Measurements from ENCODE around the gene LRRC8B.
A peak's percentile ranks its signal among the peaks of the same experiment; 100 is the strongest.
"Not testable (repeated sequence)": the region's sequence is repeated elsewhere in the genome, so short reads cannot be mapped to it uniquely, and the experiment has no call there.

The LRRC8B gene

DNA sequence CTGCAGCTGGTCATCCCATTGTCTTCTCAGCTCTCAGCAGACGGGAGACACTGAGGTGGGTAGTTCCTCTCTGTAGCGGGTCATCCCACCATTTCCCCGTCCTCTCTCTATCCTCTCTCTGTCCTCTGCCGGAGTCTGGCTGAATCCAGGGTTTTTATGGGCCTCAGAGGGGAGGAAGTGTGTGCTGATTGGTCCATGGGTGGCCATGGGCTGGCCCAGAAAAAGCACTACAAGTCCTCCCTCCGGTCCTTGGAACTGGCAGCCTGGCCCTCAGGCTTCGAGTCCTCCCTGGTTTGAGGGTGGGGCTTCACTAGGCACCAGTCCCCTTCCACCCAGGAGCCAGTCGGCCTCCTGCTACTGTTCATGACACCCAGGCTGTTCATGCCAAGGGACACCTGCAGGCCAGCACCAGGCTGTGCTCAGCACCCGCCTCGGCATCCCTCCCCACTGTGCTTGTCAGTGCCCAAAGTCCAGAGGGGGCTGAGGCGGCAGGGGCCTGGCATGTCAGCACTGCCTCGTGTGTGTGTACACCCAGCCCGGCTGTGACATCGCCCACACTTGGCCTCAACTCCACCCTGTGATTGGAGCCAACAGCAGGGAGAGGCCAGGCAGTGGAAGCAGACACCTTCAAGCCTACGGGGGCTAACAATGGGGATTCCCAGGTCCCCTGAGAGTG, 85.3 kb downstream of the LRRC8B start:
- peak; percentile 25 to 26 for DNase-seq

DNA sequence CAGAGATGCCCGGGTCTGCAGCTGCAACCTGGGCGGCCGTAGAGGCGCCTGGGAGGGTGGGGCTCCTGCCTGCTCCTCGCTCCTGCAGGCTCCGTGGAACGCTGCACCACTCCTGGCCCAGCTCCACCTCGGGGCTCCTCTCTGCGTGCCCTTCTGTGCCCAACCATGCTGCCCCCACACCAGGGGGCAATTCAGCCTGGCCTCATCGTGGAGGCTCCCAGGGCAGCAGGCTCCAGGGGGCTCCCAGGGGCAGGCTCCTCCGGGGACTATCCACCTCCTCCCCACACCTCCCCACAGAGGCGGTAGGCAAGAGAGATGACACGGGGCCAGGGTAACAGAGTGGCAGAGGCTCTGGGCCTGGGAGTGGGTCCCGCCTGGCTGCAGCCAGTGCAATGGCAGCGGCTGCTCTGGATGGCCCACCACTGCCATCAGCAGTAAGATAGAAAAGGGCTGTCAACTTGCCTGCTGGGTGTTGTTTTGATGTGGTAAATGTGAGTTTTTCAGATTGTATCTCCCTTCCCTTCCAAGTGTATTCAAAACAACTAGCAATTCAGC, 85.9 kb downstream of the LRRC8B start:
- DNase-seq: peak; percentile 21 to 28

DNA sequence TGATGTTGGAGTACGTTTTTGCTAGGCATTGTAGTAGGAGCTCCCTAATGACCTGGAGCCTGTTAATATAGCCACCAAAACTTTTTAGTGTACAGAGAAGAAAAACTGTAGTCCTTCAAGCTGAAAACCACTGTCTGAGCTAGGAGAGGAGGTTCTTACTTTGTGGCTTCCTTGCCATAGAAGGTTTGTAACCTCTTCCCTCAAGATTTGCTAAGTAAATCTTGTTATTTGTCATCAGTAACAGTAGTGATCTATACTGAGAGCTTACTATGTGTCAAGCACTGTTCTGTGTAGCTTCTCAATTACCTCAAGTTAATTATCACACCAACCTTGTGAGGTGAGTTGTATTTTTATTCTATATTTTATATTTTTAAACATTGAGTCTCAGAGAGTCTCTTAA, 87.1 kb downstream of the LRRC8B start:
- DNase-seq: no peak

DNA sequence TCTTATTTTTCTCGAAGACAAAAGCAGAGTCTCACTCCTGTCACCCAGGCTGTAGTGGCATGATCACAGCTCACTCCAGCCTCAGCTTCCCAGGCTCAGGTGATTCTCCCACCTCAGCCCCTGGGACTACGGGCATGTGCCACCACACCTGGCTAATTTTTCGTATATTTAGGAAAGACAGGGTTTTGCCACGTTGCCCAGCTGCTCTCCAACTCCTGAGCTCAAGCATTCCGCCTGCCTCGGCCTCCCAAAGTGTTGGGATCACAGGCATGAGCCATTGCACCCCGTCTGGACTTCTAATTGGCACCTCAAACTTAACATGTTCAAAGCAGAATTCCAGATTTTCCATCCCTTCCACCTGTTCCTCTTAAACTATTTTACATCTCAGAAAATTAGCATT, 89.3 kb downstream of the LRRC8B start:
- no peak for DNase-seq

DNA sequence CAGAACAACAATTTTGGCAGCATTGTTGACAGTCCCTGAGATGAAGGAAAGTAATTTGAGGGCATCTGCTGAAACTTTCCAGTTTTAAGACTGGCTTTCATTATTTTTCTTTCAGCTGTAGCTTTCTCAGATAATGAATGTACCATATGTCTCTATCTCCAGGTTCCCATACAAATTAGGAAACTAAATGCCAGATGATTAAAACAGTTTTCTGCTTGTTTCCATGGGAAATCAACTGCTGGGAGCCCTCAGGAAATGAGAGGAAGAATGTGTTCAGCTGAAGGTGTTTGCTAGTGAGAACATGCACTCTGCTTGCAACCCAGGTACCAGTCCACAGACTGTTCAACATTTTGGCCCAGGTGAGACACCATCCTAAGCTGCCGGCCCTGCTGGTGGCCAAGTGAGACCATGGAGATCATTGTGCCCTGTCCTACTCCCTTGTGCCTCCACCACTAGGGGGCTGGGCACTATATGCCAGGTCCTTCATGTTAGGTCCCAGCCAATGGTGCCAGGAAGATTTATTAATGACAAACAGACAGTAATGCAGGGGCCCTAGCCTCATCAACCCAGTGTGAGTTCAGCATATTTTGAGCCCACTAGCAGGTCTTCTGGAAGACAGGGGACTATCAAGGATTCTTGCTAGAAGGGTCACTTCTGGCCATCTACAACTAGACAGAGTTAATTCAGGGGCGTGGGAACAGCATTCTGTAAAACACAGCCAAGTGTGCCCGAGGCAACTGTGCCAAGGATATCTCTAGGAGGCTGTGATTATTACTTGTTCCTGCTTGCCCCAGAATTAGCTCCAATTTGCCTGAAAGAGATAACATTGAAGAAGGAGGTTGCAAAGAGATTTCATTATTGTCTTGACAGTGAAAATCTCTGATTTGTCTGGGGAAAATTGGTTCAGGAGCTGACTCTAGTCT, 91.3 kb downstream of the LRRC8B start:
- DNase-seq: no peak

DNA sequence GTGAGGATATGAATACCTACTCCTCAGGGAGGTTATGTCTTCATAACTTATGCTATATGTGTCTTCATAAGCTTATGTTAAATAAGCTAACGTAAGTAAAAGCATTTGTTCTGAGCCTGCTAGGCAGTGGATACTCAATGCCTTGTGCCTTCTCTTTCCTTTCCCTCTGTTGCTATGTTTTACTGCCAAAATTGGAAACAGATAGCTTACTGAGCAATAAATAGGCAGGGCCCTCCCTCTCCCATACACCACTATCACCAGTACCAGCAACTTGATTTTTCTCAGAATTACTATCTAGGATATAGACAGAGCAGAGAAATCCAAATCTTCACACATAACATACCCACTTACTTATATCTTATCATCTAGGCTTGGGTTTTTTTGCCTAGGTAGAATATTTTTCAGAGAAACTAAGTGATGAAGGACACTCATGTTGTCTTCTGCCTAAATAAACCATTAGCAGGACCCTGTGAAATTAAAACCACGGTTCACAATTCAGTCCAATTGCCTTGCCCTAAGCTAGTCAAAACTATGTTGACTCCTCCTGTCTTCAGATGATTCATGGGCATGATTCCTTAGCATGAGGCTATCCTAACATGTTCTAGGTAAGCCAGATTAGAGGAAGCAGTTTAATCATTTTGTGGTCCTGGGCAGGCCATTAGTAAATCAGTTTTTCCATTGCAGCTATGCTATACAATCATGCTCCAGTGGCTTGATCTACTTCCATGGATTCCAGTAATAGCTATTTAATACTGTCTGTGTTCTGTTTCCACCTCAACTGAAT, 92.4 kb downstream of the LRRC8B start:
- no peak for DNase-seq

DNA sequence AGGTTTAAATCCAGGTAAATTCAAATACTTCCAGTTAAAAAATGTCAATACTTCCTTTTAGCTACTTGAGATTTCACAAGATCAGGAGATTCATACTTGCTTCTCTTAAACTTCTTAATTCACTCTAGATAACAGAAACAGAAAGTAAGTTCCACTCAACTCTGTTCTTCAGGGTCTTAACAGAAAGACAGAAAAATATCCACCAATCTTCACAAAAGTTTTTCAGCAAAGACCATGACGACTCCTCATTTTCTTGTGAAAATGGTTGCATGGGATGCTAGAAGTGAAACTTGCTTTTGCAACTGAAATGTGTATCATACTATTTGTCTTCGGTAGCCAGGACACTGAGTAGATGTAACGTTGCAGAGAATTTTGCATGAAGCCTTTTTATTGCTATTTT, 96.0 kb downstream of the LRRC8B start:
- DNase-seq: no peak

DNA sequence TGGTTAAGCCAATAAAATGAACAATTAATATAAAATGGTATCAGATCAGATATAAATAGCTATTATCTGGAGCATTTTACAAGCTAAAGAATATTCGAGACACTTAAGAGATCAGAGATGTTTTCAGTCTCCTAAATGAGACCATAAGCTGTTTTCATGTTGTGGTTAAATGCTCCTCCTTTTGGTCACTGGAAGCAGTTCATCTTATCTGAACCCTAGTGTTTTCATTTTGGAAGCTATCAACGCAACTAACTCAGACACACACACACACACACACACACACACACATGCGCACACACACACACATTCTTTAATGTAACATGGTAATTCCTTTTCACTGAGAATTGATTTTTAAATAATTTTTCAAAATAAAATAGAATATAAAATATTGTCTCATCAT, 98.3 kb downstream of the LRRC8B start:
- DNase-seq: no peak

DNA sequence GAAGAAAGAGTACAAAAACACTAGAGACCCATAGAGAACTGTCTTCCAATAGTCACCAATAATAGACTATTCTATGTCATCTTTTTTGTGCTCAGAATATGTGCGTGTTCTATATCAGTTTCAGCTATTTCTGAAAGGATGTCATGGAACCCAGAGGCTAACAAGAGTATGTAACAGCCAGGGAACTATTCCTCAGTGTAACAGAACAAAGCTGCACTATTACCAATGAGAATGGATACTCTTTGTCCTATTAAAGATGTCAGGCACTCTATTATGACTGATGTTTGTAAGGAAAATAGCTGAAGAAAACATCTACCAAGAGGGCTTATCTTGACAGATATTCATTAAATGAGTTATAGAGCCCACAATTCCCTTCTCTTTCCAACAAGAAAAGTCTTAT, 99.7 kb downstream of the LRRC8B start:
- no peak for DNase-seq

DNA sequence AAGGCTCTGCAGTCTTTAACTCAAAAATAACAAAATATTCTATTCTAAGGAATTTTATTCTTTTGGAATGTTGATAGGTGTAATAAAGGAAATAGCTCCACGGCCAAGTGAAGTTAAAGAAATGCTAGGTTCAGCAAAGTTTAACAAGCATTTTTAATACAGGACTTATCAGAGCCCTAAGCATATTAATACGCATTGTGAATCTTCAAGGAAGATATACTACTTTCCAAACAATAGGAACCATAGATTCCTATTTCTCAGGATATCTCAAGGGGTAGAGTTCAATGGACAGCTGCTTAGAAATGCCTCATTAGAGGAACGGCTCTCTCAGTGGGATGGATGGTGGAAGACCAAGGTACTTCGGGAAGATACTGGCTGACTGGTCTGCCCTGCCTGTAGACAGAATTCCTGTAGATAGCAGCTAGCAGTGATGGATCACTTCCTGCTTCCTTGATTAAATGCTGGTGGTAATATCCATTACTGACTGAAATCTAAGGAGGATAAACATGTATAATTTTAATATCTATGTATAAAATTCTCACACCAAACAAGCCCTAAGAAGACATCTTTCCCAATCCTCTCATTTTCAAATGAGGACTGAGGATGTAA, 100.2 kb downstream of the LRRC8B start:
- no peak for DNase-seq

DNA sequence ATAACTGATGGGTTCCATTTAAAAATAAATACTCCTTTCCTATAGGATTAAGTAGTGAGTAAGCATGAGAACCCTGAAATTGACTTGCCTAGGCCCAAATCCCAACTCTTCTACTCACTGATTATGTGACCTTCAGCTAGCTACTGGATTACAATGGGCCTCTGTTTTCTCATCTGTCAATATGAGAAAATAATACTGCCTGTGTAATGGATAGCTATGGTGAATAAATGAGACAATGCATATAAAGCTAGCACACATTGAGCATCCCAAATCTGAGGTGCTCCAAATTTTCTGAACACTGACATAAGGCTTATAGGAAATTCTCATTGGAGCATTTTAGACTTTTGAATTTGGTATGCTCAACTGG, 103.0 kb downstream of the LRRC8B start:
- DNase-seq: no peak

DNA sequence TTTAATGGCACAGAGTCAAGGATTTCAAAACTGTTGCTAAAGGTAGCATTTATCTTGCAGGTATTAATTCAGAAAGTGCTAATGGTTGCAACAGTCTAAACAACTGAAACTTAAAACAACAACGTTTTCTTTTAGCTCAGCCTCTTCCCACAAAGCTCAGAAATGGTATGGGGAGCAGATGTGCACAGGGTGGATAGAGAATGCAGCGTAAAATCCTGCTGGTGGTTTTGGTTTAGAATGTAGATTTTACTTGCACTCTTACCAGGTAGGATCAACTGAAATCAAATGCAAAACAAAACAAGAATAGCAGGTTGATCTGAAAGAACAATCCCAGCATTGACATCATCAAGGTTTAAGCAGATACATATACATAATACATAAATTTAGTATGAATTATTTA, 104.5 kb downstream of the LRRC8B start:
- DNase-seq: no peak

DNA sequence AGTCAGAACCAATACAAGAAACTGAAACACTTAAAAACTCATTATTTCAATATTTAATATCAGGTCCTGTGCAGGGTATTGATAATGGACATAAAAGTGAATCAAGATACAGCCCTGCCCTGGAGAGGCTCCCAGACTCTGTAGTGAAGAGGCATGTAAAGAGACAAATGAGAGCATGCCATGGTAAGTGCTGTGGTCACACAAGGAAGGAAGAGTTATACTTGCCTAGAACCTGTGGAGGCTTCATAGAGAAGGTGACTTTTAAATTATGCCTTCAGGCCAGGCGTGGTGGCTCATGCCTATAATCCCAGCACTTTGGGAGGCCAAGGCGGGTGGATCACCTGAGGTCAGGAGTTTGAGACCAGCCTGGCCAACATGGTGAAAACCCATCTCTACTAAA, 105.0 kb downstream of the LRRC8B start:
- DNase-seq: not testable (repeated sequence)

DNA sequence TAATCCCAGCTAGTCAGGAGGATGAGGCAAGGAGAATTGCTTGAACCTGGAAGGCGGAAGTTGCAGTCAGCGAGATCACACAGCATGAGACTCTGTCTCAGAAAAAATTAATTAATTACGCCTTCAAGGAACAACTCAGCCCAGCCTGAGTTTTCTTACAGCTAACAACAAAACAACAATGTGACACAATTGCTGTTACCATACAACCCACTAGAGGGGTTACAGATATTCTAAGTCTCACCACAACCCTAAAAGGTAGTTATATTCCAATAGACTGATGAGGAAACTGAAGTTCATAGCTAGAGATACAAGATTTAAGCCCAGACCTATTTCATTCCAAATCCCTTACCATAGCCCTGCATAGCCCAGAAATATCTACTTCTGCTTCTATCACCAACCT, 105.4 kb downstream of the LRRC8B start:
- no peak for DNase-seq

DNA sequence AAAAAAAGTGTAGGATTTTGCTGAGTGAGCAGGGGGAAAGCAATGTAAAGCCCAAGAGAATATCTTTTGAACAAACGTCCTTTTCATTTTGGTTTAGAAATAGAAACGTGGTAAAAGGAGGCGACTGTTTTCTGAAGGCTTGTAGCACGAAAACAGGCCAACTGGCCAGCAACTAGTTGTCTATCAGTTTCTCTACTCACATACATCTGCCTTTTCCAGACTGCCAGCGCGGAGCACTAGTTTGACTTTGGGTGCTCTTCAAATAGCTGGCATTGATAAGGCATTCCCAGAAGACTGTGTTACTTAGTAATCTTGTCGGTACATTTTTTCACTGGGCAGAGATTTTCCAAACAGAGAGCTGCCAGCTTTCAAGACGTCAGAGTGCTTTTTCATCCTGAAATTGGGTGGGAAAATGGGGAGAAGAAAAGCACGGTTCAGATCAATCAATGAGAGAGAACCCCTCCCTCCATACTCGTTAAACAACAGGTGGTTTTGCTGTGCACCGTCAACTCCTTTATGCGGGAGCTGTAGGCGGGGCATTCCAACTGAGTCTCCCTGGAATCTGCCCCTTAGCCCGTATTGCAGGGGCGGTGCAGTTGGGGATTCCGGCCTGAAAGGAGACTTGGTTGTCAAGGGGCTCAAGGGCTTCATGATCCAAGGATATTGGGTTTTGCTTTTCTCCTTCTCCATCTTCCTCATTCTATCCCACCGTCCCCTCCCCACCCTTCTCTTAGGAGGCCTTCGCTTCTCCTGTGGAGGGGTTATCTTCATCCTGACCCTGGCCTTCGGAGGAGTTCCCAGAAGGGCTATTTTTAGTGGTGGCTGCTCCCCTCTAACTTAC, 107.4 kb downstream of the LRRC8B start:
- DNase-seq: no peak

DNA sequence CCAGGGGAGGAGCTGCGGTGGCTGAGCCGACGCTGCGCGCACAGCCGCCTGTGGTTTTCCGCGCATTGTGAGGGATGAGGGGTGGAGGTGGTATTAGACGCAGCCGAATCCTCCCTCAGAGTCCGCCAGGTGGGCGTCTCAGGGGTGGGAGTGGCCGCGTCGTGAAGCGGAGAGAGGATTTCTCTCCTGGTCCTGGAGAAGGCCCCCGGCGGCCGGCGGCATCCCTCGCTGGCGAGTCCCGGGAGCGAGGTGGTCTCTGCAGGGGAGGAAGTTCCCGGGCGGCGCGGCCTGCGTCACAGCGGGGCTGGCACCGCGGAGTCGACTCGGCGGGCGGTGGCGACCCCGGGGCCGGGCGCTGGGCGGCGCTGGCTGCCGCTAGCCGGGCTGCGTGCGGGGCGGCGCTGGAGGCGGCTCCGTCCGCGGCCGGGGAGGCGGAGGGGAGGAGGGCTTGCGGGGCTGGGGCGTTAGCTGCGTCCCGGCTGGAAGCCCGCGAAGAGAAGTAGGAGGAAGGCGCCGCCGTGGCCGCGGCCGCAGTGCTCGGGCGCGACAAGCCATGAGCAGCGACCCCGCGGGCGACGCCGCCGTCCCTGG, 108.1 kb downstream of the LRRC8B start, which contains the start of gene LRRC8C:
TSS of gene LRRC8C (plus strand) at position 464 of the 591 bp plus-strand sequence. CDS start 53,354 bp downstream, outside the sequence.
- peak; percentile 79 to 81 for DNase-seq

DNA sequence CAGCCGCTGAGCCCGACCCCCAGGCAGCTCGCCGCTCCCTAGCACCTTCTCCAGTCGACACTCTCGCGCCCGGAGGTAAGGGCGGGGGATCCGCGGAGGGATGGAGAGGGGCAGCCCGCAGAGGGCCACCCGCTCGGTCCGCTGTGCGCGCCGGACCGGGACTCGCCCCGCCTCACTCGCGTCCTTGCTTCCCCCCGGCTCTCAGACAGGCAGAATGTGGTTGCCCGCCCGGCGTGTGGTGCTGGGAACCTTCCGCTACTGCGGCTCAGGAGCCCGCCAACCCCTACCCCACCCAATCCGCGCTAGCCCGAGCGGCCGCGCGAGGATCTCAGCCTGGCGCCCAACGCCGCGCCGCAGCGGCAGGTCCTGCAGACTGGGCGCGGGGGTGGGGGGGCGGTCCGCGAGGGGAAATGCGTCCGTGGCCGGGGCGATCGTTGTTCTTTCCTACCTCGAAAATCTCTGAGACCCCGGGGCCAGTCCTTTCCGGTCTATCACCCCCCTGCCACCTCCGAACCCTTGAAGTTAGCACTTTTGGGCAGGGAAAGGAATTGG, 108.7 kb downstream of the LRRC8B start:
- peak; percentile 44 to 48 for DNase-seq

DNA sequence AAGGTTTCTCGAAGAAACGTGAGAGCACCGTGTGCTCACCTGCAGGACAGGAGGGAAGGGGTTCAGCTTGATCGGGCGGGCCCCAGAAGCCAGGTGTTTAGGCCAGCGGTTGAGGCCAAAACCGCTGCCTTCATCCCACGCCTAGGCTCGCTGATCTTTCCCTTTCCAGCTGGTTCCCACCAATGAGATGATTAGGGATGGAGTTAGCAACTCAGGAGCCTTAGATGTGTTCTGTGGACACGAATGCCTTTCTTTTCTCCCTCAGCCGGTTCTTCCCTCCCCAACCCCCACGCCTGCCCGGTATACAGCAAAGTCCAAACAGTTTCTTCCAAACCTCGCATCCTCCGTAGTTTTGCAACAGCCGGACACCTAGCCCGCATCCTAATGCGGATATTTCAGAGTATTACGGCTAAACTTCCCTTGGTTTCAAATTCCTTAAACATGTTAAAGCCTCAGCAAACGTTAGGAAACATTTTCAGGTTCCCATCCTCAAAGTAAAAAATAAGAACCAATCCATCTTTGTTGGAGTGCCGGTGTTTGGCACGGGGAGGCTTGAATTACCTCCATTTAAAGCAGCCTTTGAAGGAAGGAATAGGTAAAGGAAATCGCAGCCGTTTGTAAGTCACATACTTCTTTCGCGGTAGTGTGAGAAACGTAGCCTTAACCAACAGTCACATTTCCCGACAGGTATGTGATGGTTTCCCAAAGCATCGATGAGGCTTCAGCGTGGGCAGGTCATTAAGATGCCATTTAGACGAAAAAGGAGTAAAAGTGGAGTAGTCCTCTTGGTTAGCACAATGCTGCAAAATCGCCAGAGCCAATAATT, 109.4 kb downstream of the LRRC8B start:
- DNase-seq: peak; percentile 26 to 49

DNA sequence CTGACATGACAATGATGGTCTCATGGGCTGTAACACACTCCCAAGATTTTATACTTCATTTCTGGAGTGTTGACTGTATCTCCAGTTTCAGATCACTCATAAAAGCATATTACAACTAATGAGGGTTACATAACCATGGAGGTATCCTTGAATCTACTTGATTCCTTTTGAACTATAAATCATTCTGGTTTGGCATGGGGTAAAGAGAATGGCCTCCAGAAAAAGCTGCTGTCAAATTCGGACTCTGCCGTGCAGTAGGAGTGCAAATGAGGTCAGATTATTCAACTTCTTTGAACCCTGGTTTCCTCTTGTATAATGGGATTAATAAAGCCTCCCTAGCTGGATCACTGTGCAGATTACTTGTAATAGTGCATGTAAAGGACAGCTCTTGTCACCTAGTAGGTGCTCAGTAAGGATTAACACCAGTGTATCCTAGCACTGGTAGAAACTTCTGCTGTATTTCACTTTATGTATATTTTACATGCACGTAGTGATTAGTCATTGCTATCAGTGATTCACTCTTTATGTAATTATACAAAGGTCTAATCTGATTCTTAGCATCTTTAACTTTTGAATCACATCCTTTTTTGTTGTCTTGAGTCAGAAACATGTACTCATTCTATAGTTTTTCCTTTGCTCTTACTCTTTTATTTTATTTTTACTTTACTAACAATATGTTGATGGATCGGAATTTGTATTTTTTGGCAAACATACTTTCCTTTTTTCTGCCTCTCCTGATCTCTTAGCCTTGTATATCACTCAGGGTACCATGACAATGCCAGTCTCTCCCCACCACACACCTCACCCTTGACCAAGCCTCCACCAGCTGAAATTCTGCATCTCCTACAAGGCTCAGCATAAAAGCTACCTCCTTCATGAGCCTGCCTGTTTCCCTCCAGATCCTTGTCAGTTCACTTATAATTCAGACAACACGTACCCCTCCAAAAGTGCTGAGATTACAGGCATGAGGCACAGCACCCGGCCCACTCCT, 111.5 kb downstream of the LRRC8B start:
- DNase-seq: no peak
